MG63 (cell line): ENCODE measurements around the gene CBLB. TPM values are rescaled to one million over a fixed set of nuclear protein-coding genes. Genes with fewer than 3 reads are reported as not detected.
A peak's percentile ranks its signal among the peaks of the same experiment; 100 is the strongest.

Source experiments
- DNase-seq: peaks from one replicate; pipeline ENCODE4 v3.0.0-alpha.2; 2020
- H3K27me3 ChIP-seq: fragments of 250-450 bp; sonication (Bioruptor Pico); 2 replicates; pipeline ENCODE4 v1.5.1; 2020; ENCODE audit warnings: mild to moderate bottlenecking, moderate library complexity
- H3K36me3 ChIP-seq: fragments of 250-450 bp; sonication (Bioruptor Pico); 2 replicates; pipeline ENCODE4 v1.5.1; 2020; ENCODE audit warnings: mild to moderate bottlenecking, moderate library complexity
- H3K4me3 ChIP-seq: fragments of 250-450 bp; sonication (Bioruptor Pico); 2 replicates; pipeline ENCODE4 v1.5.1; 2020; ENCODE audit warnings: mild to moderate bottlenecking, moderate library complexity
- H3K9me3 ChIP-seq: fragments of 250-450 bp; sonication (Bioruptor Pico); 2 replicates; pipeline ENCODE4 v1.5.1; 2020; ENCODE audit warnings: mild to moderate bottlenecking, moderate library complexity
- total RNA-seq: library from RNA; depleted of rRNA; stranded (reverse); fragments of >200 nt; shearing (Covaris generic); gene quantifications from 2 replicates; pipeline ENCODE4 v1.2.3, GENCODE V29; 2014; ENCODE audit warnings: low replicate concordance; rRNA removed

The CBLB gene
- 2.9 and 14.5 TPM in 2 replicates for total RNA-seq

GRCh38 chr3:105868742-105869530, at the start of gene CBLB:
Gene CBLB (minus strand): TSS chr3:105869012. CDS start chr3:105867577, 1,435 bp downstream.
- DNase-seq: peak; percentile 96
- no peaks in the 10 kb centered on the region for H3K27me3 ChIP-seq
- no peaks in the 10 kb centered on the region for H3K9me3 ChIP-seq
- H3K36me3 ChIP-seq: peaks cover 6% of the 10 kb centered on the region; the same call in 1 of the 2 replicates
- peak within 1 kb of the TSS; percentile 89 for H3K4me3 ChIP-seq

GRCh38 chr3:105916767-105917166, 48.0 kb upstream of the CBLB start:
- no peak overlapping the region for H3K4me3 ChIP-seq
- no peaks in the 10 kb centered on the region for H3K36me3 ChIP-seq
- H3K9me3 ChIP-seq: peaks cover 15% of the 10 kb centered on the region
- H3K27me3 ChIP-seq: no peaks in the 10 kb centered on the region
- no peak for DNase-seq

DNA sequence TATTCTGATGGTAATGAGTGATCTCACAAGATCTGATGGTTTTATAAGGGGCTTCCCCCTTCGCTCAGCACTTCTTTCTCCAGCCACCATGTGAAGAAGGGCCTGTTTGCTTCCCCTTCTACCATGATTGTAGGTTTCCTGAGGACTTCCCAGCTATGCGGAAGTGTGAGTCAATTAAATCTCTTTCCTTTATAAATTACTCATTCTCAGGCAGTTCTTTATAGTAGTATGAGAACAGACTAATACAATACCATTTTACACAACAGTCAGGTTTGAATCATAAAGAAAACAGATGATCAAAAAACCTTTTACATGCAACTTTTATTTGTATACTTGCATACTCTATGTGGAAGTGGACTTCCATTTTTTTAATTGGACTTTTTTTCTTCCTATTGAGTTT, 46.7 kb upstream of the CBLB start:
- Histone ChIP-seq H3K4me3 (no peak overlapping the region), H3K36me3 (no peaks in the 10 kb centered on the region), H3K27me3 (no peaks in the 10 kb centered on the region), H3K9me3 (peaks cover 15% of the 10 kb centered on the region)
- DNase-seq: no peak

DNA sequence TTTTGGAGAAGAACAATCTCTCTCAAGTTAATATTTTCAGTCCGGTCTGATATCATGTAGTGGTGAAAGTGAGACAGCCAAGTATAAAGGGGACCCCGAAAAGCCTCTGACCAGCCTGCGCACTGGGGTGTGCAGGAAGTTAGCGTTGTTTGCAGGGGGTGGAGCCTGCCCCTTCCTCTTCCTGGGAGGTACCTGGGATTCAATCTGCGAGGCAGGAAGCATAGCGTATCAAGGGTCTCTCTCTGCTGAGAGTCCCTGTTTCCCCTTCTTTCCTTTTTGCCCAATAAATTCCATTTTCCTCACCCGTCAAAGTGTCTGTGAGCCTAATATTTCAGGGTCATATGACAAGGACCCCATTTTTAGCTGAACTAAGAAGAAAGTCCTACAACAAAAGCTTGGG, 44.8 kb upstream of the CBLB start:
- H3K4me3 ChIP-seq: no peak overlapping the region
- no peaks in the 10 kb centered on the region for H3K36me3 ChIP-seq
- H3K27me3 ChIP-seq: no peaks in the 10 kb centered on the region
- DNase-seq: no peak
- H3K9me3 ChIP-seq: peaks cover 15% of the 10 kb centered on the region

DNA sequence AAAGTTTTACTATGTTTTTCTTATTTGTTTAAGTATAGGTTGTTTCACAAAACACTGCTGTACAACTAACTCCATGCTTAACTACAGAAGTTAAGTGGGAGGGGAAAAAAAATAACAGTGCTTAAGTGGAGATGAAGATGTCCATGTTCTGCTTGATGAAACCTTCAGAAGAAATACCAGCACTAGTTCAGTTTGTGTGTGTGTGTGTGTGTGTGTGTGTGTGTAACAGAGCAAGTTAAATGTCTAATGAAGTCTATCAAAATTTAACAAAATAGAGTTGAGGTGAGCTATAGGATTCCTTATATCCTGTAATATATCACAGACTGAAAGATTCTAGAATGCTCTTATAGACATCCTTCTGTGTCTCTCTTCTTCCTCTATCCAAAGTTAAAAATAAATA, 44.1 kb upstream of the CBLB start:
- Histone ChIP-seq H3K4me3 (no peak overlapping the region), H3K36me3 (no peaks in the 10 kb centered on the region), H3K27me3 (no peaks in the 10 kb centered on the region), H3K9me3 (peaks cover 15% of the 10 kb centered on the region)
- no peak for DNase-seq

- DNase-seq: no peak
- no peak overlapping the region for H3K4me3 ChIP-seq
- peaks cover 8% of the 10 kb centered on the region for H3K9me3 ChIP-seq
- H3K36me3 ChIP-seq: no peaks in the 10 kb centered on the region
- no peaks in the 10 kb centered on the region for H3K27me3 ChIP-seq
Measured at GRCh38 chr3:105911496-105911895, 42.7 kb upstream of the CBLB start.

- Histone ChIP-seq H3K27me3 (no peaks in the 10 kb centered on the region), H3K36me3 (no peaks in the 10 kb centered on the region), H3K4me3 (no peak overlapping the region), H3K9me3 (no peaks in the 10 kb centered on the region)
- DNase-seq: no peak
Measured at GRCh38 chr3:105907777-105908176, 39.0 kb upstream of the CBLB start.

DNA sequence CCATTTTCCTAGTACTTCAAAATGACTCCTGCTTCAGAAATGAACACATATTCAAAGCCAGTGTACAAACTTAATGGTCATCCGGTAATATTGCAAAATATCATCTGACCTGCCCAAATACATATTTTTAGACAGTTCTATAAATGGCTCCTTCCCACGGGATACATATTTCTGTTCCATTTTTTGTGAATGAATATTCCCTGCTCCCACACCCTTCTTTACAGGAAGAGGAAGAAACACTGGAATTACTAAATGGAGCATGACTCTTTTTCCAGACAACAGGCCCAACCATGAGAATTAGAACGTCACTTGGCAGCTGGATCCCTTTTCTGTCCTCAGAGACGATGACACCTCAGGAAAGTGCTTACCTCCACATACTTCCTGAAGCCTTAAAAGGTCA, 38.0 kb upstream of the CBLB start:
- no peaks in the 10 kb centered on the region for H3K27me3 ChIP-seq
- no peaks in the 10 kb centered on the region for H3K9me3 ChIP-seq
- peak; percentile 2 for DNase-seq
- no peaks in the 10 kb centered on the region for H3K36me3 ChIP-seq
- no peak overlapping the region for H3K4me3 ChIP-seq

- Histone ChIP-seq H3K27me3 (no peaks in the 10 kb centered on the region), H3K9me3 (no peaks in the 10 kb centered on the region), H3K36me3 (no peaks in the 10 kb centered on the region), H3K4me3 (no peak overlapping the region)
- DNase-seq: no peak
Measured at GRCh38 chr3:105906345-105906744, 37.5 kb upstream of the CBLB start.

DNA sequence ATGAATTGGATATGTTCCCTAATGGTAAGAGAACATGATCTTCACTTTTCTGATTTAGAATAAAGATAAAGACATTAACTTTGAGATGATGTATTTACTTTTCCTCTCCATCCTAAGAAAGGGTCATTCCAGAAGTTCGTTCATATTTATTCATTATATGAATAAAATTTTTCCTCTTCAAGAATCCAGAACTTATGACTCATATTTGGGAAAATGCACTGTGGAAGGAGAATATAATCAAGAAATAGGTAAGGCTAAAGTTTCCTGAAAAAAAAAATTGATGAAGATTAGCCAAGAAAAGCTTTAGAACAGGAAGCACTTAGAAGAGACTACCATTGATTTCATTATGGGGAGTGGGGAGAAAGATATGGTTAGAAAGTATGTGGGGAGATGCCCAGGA, 36.5 kb upstream of the CBLB start:
- Histone ChIP-seq H3K4me3 (no peak overlapping the region), H3K9me3 (no peaks in the 10 kb centered on the region), H3K36me3 (no peaks in the 10 kb centered on the region), H3K27me3 (no peaks in the 10 kb centered on the region)
- no peak for DNase-seq

DNA sequence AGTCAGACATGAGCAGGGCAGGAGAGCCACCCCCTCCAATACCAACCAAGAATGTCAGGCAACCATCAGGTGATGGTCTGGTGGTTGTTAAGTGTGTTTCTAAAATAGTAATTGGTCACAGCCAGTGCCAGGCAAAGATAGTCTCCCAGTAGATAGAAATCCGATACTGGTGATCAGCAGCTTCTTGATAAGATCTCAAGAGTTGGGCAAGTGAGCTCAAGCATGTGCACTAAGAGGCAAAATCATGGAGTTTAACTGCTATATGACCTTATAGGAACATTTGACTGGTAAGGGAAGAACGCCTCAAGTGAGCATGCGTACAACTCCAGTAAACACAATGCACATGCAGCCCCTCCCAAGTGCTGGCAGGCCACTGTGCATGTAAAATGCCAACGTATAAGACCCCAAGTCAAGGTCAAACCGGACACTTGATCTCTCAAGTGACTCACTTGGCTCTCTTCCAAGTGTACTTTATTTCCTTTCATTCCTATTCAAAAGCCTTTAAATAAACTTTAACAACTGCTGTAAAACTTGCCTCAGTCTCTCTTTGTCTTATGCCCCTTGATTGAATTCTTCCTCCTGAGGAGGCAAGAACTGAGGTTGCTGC, 36.0 kb upstream of the CBLB start:
- DNase-seq: peak; percentile 1
- Histone ChIP-seq H3K27me3 (no peaks in the 10 kb centered on the region), H3K4me3 (no peak overlapping the region), H3K36me3 (no peaks in the 10 kb centered on the region), H3K9me3 (no peaks in the 10 kb centered on the region)

DNA sequence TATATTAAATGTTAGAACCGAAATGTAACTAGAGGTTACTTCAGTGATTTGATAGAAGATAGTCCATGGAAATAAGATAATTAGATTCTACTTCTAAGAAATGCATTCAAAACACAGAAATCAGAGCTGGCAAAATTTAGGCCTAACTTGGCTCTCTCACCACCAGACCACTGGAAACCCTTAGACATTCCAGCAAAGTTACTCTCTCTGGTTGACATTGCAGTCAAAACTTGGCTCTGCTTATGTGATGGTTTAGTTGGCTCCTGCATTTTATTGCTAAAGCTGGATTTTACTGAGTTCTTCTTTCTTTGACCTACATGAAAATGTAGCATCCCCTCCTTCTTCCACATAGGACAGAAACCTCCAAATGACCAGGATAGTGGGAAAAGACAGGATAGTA, 35.4 kb upstream of the CBLB start:
- no peak overlapping the region for H3K4me3 ChIP-seq
- no peaks in the 10 kb centered on the region for H3K27me3 ChIP-seq
- H3K36me3 ChIP-seq: no peaks in the 10 kb centered on the region
- no peaks in the 10 kb centered on the region for H3K9me3 ChIP-seq
- no peak for DNase-seq

DNA sequence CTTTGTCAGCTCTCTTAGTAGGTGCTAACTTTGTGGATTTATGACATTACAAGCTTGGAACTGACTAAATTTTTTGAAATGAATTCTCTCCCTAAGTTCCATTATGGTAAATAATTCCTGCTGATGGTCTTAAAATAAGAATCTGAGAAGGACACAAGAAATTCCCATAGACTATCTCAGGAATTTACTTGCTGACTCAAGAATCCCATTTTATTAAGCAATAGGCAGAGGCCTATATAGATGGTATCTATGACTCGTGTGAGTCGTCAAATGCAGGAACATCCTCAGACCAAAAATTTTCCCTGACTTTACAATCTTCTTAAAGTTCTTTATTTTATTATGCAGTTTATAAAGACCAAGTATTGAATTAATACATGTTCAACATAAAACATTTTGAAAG, 30.7 kb upstream of the CBLB start:
- Histone ChIP-seq H3K4me3 (no peak overlapping the region), H3K36me3 (no peaks in the 10 kb centered on the region), H3K27me3 (no peaks in the 10 kb centered on the region), H3K9me3 (no peaks in the 10 kb centered on the region)
- no peak for DNase-seq

- Histone ChIP-seq H3K4me3 (no peak overlapping the region), H3K36me3 (no peaks in the 10 kb centered on the region), H3K9me3 (no peaks in the 10 kb centered on the region), H3K27me3 (no peaks in the 10 kb centered on the region)
- DNase-seq: no peak
Measured at GRCh38 chr3:105891101-105891500, 22.3 kb upstream of the CBLB start.

- H3K9me3 ChIP-seq: no peaks in the 10 kb centered on the region
- no peaks in the 10 kb centered on the region for H3K27me3 ChIP-seq
- H3K36me3 ChIP-seq: no peaks in the 10 kb centered on the region
- DNase-seq: no peak
- no peak overlapping the region for H3K4me3 ChIP-seq
Measured at GRCh38 chr3:105888621-105889579, 20.1 kb upstream of the CBLB start.

- Histone ChIP-seq H3K27me3 (no peaks in the 10 kb centered on the region), H3K9me3 (no peaks in the 10 kb centered on the region), H3K36me3 (no peaks in the 10 kb centered on the region), H3K4me3 (no peak overlapping the region)
- no peak for DNase-seq
Measured at GRCh38 chr3:105885256-105885655, 16.4 kb upstream of the CBLB start.

DNA sequence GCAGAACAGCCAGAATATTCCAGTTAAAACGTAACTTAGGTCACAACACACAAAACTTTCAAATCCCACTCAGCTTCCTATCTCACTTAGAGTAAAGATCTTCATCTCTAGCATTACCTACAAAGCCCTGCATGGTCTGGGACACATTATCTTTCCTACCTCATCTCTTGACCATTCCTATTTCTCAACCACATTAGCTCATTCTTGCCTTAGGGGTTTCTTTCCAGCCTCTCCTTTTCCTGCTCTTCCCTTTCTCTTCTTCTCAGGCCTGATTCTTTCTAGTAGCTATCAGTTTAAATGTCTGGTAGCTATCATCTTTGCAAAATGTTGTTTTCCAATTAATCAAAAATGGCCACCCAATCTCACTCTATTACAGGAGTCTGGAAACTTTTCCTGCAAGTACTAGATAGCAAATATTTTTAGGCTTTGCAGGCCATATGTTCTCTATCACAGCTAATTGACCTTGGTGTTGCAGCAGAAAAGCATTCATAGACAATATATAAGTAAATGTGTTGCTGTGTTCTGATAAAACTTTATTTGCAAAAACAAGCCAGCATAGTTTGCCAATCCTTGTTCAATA, 15.1 kb upstream of the CBLB start:
- no peaks in the 10 kb centered on the region for H3K27me3 ChIP-seq
- no peaks in the 10 kb centered on the region for H3K36me3 ChIP-seq
- H3K4me3 ChIP-seq: no peak overlapping the region
- DNase-seq: no peak
- H3K9me3 ChIP-seq: no peaks in the 10 kb centered on the region
